Tibial nerve (tissue), 4 donors: ENCODE data around the gene PPP1R12A.

Experiments
- EP300 ChIP-seq, 2 donors: sonication (generic); formaldehyde crosslinking; IDR thresholded peaks; one replicate each; pipeline ENCODE4 v1.6.1; 2017; ENCODE audit warnings: antibody characterized with exemption in 2 of 2, mild to moderate bottlenecking in 1 of 2
- POLR2A ChIP-seq, 2 donors: fragments of 450-650 bp; IDR thresholded peaks; one replicate each; pipeline ENCODE4 v1.6.1; 2017; ENCODE audit warnings: antibody characterized with exemption in 2 of 2, mild to moderate bottlenecking in 2 of 2, moderate library complexity in 2 of 2
- TF ChIP-seq, protein P1 (sequence below), 5 experiments: fragments of 200-600 bp in 3 of 5; fragments of 450-650 bp in 2 of 5; sonication (generic) in 3 of 5; IDR thresholded peaks; one replicate each; pipeline ENCODE4 v1.5.1; 2016 to 2019; ENCODE audit warnings: antibody characterized with exemption in 5 of 5, mild to moderate bottlenecking in 3 of 5, moderate library complexity in 2 of 5

GRCh38 chr12:79841878-79842265 lies 93.0 kb downstream of the PPP1R12A start:
- TF ChIP-seq, protein P1, sequence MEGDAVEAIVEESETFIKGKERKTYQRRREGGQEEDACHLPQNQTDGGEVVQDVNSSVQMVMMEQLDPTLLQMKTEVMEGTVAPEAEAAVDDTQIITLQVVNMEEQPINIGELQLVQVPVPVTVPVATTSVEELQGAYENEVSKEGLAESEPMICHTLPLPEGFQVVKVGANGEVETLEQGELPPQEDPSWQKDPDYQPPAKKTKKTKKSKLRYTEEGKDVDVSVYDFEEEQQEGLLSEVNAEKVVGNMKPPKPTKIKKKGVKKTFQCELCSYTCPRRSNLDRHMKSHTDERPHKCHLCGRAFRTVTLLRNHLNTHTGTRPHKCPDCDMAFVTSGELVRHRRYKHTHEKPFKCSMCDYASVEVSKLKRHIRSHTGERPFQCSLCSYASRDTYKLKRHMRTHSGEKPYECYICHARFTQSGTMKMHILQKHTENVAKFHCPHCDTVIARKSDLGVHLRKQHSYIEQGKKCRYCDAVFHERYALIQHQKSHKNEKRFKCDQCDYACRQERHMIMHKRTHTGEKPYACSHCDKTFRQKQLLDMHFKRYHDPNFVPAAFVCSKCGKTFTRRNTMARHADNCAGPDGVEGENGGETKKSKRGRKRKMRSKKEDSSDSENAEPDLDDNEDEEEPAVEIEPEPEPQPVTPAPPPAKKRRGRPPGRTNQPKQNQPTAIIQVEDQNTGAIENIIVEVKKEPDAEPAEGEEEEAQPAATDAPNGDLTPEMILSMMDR (IDR thresholded peaks at IDR 0.05) = no peak
- TF ChIP-seq EP300 (IDR thresholded peaks at IDR 0.05) (no peak), POLR2A (IDR thresholded peaks at IDR 0.05) (no peak)
